HEK293 (cell line): ENCODE data around the gene MOCS2.

Experiments used
- CTCF ChIA-PET: fragments of 350-600 bp; formaldehyde crosslinking; extraction: SDS; loops from one replicate; lab custom pipeline; 2021; ENCODE audit warnings: antibody characterized with exemption; lab: Yijun Ruan, JAX
- POLR2A ChIA-PET: fragments of 300-600 bp; formaldehyde crosslinking; extraction: SDS; loops from one replicate; lab custom pipeline; 2020; ENCODE audit warnings: antibody characterized with exemption, inconsistent platforms; lab: Yijun Ruan, JAX
- H3K27ac ChIP-seq: fragments of 200-500 bp; sonication (Bioruptor generic); 2 replicates; pipeline ENCODE4 v1.5.1; 2014; ENCODE audit warnings: low read depth, low read length, control low read depth, inconsistent platforms; ENCODE audit errors: extremely low read depth
- H3K36me3 ChIP-seq, 2 experiments: fragments of 200-500 bp in 1 of 2; sonication (Bioruptor generic) in 1 of 2; 1 replicate in 1 of 2; 2 replicates in 1 of 2; pipeline ENCODE4 v1.5.1; 2014 to 2017; ENCODE audit warnings: inconsistent platforms in 2 of 2, low read length in 2 of 2; ENCODE audit not compliant: control insufficient read depth in 2 of 2, insufficient read depth in 1 of 2
- H3K4me1 ChIP-seq: fragments of 200-500 bp; sonication (Bioruptor generic); 2 replicates; pipeline ENCODE4 v1.5.1; 2014; ENCODE audit warnings: mild to moderate bottlenecking, low read length, inconsistent platforms; ENCODE audit not compliant: control insufficient read depth, insufficient read depth
- H3K4me3 ChIP-seq: 2 replicates; pipeline ENCODE4 v1.5.1; 2011; ENCODE audit warnings: low read depth, mild to moderate bottlenecking, control low read depth, low read length, moderate library complexity
- H3K9me3 ChIP-seq: fragments of 200-500 bp; sonication (Bioruptor generic); 2 replicates; pipeline ENCODE4 v1.5.1; 2014; ENCODE audit warnings: low read depth, low read length, inconsistent platforms; ENCODE audit not compliant: control insufficient read depth, insufficient read depth
- FEZF1 ChIP-seq: fragments of 450-650 bp; formaldehyde crosslinking; IDR thresholded peaks from 2 replicates; pipeline ENCODE4 v1.5.1; 2016; ENCODE audit warnings: missing biosample characterization, missing genetic modification characterization
- INSM2 ChIP-seq: fragments of 450-650 bp; formaldehyde crosslinking; IDR thresholded peaks from 2 replicates; pipeline ENCODE4 v1.5.1; 2016; ENCODE audit warnings: missing biosample characterization, missing genetic modification characterization
- KLF1 ChIP-seq: fragments of 450-650 bp; formaldehyde crosslinking; IDR thresholded peaks from 2 replicates; pipeline ENCODE4 v1.5.1; 2016; ENCODE audit warnings: missing biosample characterization, missing genetic modification characterization
- KLF10 ChIP-seq: fragments of 450-650 bp; IDR thresholded peaks from 2 replicates; pipeline ENCODE4 v1.5.1; 2018; ENCODE audit warnings: missing biosample characterization, mild to moderate bottlenecking, missing genetic modification characterization
- MEIS1 ChIP-seq: sonication (generic); formaldehyde crosslinking; IDR thresholded peaks from 2 replicates; pipeline ENCODE4 v1.8.1; 2022; ENCODE audit warnings: missing genetic modification reagents, mild to moderate bottlenecking, borderline replicate concordance
- OVOL3 ChIP-seq: fragments of 450-650 bp; formaldehyde crosslinking; IDR thresholded peaks from 2 replicates; pipeline ENCODE4 v1.5.1; 2016; ENCODE audit warnings: missing biosample characterization, missing genetic modification characterization
- SCRT2 ChIP-seq: fragments of 450-650 bp; formaldehyde crosslinking; IDR thresholded peaks from 2 replicates; pipeline ENCODE4 v1.5.1; 2016; ENCODE audit warnings: missing biosample characterization, missing genetic modification characterization
- ZBTB17 ChIP-seq: fragments of 450-650 bp; formaldehyde crosslinking; IDR thresholded peaks from 2 replicates; pipeline ENCODE4 v1.5.1; 2016; ENCODE audit warnings: missing biosample characterization, missing genetic modification characterization
- ZFP41 ChIP-seq: fragments of 450-650 bp; formaldehyde crosslinking; IDR thresholded peaks from 2 replicates; pipeline ENCODE4 v1.5.1; 2016; ENCODE audit warnings: missing biosample characterization, missing genetic modification characterization, borderline replicate concordance
- ZNF155 ChIP-seq: fragments of 450-650 bp; formaldehyde crosslinking; IDR thresholded peaks from 2 replicates; pipeline ENCODE4 v1.5.1; 2016; ENCODE audit warnings: missing biosample characterization, missing genetic modification characterization
- ZNF175 ChIP-seq: fragments of 450-650 bp; formaldehyde crosslinking; IDR thresholded peaks from 2 replicates; pipeline ENCODE4 v1.5.1; 2016; ENCODE audit warnings: missing biosample characterization, missing genetic modification characterization
- ZNF366 ChIP-seq: fragments of 450-650 bp; formaldehyde crosslinking; conservative IDR thresholded peaks from 2 replicates; pipeline ENCODE4 v1.5.1; 2016; ENCODE audit warnings: missing biosample characterization, missing genetic modification characterization
- ZNF488 ChIP-seq: fragments of 450-650 bp; formaldehyde crosslinking; IDR thresholded peaks from 2 replicates; pipeline ENCODE4 v1.5.1; 2016; ENCODE audit warnings: missing biosample characterization, missing genetic modification characterization
- ZNF560 ChIP-seq: fragments of 450-650 bp; formaldehyde crosslinking; IDR thresholded peaks from 2 replicates; pipeline ENCODE4 v1.5.1; 2017; ENCODE audit warnings: missing biosample characterization, missing genetic modification characterization, borderline replicate concordance
- ZNF626 ChIP-seq: fragments of 450-650 bp; sonication (Bioruptor Pico); formaldehyde crosslinking; IDR thresholded peaks from 2 replicates; pipeline ENCODE4 v1.5.1; 2018; ENCODE audit warnings: missing biosample characterization, missing genetic modification characterization, inconsistent platforms
- ZNF654 ChIP-seq: fragments of 450-650 bp; formaldehyde crosslinking; IDR thresholded peaks from 2 replicates; pipeline ENCODE4 v1.5.1; 2016; ENCODE audit warnings: low read depth, missing biosample characterization, missing genetic modification characterization
- ZNF677 ChIP-seq: fragments of 450-650 bp; IDR thresholded peaks from 2 replicates; pipeline ENCODE4 v1.5.0; 2018; ENCODE audit warnings: missing biosample characterization, mild to moderate bottlenecking, missing genetic modification characterization, moderate library complexity
- ZNF792 ChIP-seq: fragments of 450-650 bp; formaldehyde crosslinking; IDR thresholded peaks from 2 replicates; pipeline ENCODE4 v1.5.1; 2016; ENCODE audit warnings: missing biosample characterization, missing genetic modification characterization
- TF ChIP-seq, protein P1 (sequence below): fragments of 450-650 bp; formaldehyde crosslinking; conservative IDR thresholded peaks from 2 replicates; pipeline ENCODE4 v1.5.1; 2016; ENCODE audit warnings: low read depth, missing biosample characterization, missing genetic modification characterization
- TF ChIP-seq, protein P2 (sequence below): fragments of 450-650 bp; formaldehyde crosslinking; IDR thresholded peaks from 2 replicates; pipeline ENCODE4 v1.5.1; 2017; ENCODE audit warnings: missing biosample characterization, missing genetic modification characterization
- TF ChIP-seq, protein P3 (sequence below): fragments of 450-650 bp; formaldehyde crosslinking; IDR thresholded peaks from 2 replicates; pipeline ENCODE4 v1.5.1; 2016; ENCODE audit warnings: missing biosample characterization, missing genetic modification characterization
- TF ChIP-seq, protein P4 (sequence below): fragments of 450-650 bp; formaldehyde crosslinking; IDR thresholded peaks from 2 replicates; pipeline ENCODE4; 2016; ENCODE audit warnings: missing biosample characterization, missing genetic modification characterization

The MOCS2 gene

GRCh38 chr5:53066088-53066487 is 43.5 kb downstream of the MOCS2 start:
- H3K4me1 ChIP-seq: no peaks in the 10 kb centered on the region
- peaks cover 7 to 14% of the 10 kb centered on the region in 2 experiments; a peak in 2 of 3 replicates for H3K36me3 ChIP-seq
- ChIA-PET POLR2A (no interaction called here), CTCF (no interaction called here)
- no peak overlapping the region for H3K4me3 ChIP-seq
- no peak overlapping the region for H3K27ac ChIP-seq
- TF ChIP-seq KLF1 (tag by site-specific recombination): no peak
- no peak for TF ChIP-seq ZNF677 (tag by site-specific recombination)
- TF ChIP-seq, protein P1, sequence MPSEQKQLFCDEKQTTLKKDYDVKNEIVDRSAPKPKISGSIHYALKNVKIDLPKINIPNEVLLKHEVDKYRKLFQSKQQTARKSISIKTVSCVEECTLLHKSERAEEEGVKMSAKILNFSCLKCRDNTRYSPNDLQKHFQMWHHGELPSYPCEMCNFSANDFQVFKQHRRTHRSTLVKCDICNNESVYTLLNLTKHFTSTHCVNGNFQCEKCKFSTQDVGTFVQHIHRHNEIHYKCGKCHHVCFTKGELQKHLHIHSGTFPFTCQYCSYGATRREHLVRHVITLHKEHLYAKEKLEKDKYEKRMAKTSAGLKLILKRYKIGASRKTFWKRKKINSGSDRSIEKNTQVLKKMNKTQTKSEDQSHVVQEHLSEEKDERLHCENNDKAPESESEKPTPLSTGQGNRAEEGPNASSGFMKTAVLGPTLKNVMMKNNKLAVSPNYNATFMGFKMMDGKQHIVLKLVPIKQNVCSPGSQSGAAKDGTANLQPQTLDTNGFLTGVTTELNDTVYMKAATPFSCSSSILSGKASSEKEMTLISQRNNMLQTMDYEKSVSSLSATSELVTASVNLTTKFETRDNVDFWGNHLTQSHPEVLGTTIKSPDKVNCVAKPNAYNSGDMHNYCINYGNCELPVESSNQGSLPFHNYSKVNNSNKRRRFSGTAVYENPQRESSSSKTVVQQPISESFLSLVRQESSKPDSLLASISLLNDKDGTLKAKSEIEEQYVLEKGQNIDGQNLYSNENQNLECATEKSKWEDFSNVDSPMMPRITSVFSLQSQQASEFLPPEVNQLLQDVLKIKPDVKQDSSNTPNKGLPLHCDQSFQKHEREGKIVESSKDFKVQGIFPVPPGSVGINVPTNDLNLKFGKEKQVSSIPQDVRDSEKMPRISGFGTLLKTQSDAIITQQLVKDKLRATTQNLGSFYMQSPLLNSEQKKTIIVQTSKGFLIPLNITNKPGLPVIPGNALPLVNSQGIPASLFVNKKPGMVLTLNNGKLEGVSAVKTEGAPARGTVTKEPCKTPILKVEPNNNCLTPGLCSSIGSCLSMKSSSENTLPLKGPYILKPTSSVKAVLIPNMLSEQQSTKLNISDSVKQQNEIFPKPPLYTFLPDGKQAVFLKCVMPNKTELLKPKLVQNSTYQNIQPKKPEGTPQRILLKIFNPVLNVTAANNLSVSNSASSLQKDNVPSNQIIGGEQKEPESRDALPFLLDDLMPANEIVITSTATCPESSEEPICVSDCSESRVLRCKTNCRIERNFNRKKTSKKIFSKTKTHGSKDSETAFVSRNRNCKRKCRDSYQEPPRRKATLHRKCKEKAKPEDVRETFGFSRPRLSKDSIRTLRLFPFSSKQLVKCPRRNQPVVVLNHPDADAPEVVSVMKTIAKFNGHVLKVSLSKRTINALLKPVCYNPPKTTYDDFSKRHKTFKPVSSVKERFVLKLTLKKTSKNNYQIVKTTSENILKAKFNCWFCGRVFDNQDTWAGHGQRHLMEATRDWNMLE (tag by site-specific recombination): no peak
- no peak for TF ChIP-seq ZNF626 (tag by site-specific recombination)
- no peak for TF ChIP-seq KLF10 (tag by site-specific recombination)
- TF ChIP-seq SCRT2 (tag by site-specific recombination): no peak
- no peak for TF ChIP-seq ZFP41 (tag by site-specific recombination)
- TF ChIP-seq, protein P2, sequence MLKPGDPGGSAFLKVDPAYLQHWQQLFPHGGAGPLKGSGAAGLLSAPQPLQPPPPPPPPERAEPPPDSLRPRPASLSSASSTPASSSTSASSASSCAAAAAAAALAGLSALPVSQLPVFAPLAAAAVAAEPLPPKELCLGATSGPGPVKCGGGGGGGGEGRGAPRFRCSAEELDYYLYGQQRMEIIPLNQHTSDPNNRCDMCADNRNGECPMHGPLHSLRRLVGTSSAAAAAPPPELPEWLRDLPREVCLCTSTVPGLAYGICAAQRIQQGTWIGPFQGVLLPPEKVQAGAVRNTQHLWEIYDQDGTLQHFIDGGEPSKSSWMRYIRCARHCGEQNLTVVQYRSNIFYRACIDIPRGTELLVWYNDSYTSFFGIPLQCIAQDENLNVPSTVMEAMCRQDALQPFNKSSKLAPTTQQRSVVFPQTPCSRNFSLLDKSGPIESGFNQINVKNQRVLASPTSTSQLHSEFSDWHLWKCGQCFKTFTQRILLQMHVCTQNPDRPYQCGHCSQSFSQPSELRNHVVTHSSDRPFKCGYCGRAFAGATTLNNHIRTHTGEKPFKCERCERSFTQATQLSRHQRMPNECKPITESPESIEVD (tag by site-specific recombination): no peak
- no peak for TF ChIP-seq FEZF1 (tag by site-specific recombination)
- H3K9me3 ChIP-seq: no peaks in the 10 kb centered on the region

DNA sequence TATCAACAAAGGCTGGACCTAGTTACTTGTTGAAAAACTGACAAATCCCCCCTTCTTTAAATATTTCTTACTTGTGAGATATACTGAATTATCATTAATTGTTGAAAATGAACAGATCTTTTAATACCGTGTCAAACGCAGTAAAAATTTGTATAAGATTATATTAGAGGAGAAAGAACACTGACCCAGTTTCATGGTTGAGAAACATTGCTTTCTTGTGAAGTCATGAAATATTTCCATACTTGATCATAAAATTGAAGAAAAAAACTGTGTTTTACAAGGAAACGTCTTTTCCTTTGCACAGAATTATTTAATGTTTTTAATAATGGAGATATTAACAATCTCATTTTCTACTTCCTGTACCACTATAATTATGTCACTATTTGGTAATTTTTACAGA is 45.8 kb downstream of the MOCS2 start:
- no peak overlapping the region for H3K27ac ChIP-seq
- no peak for TF ChIP-seq ZNF654 (tag by site-specific recombination)
- no peak for TF ChIP-seq FEZF1 (tag by site-specific recombination)
- TF ChIP-seq, protein P3, sequence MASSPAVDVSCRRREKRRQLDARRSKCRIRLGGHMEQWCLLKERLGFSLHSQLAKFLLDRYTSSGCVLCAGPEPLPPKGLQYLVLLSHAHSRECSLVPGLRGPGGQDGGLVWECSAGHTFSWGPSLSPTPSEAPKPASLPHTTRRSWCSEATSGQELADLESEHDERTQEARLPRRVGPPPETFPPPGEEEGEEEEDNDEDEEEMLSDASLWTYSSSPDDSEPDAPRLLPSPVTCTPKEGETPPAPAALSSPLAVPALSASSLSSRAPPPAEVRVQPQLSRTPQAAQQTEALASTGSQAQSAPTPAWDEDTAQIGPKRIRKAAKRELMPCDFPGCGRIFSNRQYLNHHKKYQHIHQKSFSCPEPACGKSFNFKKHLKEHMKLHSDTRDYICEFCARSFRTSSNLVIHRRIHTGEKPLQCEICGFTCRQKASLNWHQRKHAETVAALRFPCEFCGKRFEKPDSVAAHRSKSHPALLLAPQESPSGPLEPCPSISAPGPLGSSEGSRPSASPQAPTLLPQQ (tag by site-specific recombination): no peak
- no peak for TF ChIP-seq OVOL3 (tag by site-specific recombination)
- TF ChIP-seq ZNF366 (tag by site-specific recombination): no peak
- TF ChIP-seq, protein P4, sequence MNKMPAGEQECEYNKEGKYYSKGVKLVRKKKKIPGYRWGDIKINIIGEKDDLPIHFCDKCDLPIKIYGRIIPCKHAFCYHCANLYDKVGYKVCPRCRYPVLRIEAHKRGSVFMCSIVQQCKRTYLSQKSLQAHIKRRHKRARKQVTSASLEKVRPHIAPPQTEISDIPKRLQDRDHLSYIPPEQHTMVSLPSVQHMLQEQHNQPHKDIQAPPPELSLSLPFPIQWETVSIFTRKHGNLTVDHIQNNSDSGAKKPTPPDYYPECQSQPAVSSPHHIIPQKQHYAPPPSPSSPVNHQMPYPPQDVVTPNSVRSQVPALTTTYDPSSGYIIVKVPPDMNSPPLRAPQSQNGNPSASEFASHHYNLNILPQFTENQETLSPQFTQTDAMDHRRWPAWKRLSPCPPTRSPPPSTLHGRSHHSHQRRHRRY: no peak
- TF ChIP-seq ZNF792 (tag by site-specific recombination): no peak
- TF ChIP-seq INSM2 (tag by site-specific recombination): no peak
- no peak for TF ChIP-seq ZNF175 (tag by site-specific recombination)
- no peak for TF ChIP-seq ZNF560 (tag by site-specific recombination)
- no peak for TF ChIP-seq KLF1 (tag by site-specific recombination)
- no peak for TF ChIP-seq ZBTB17 (tag by site-specific recombination)
- TF ChIP-seq MEIS1 (CRISPR knock-in tag): no peak
- TF ChIP-seq ZNF155 (tag by site-specific recombination): no peak
- TF ChIP-seq ZNF488 (tag by site-specific recombination): no peak
- TF ChIP-seq, all 188 proteins: peak for 0
- Histone ChIP-seq H3K4me1 (no peaks in the 10 kb centered on the region), H3K9me3 (no peaks in the 10 kb centered on the region), H3K36me3 (peaks cover 6 to 25% of the 10 kb centered on the region in 2 experiments; a peak in 2 of 3 replicates), H3K4me3 (no peak overlapping the region)
- POLR2A ChIA-PET: no interaction called here
- CTCF ChIA-PET: interaction anchor here (0.5 kb wide), 1 partner anchor 9 kb away, joined by 4 read pairs; no protein-coding TSS in a partner anchor
